Peyer's patch (tissue), 4 donors: ENCODE data around the gene LRRC30. TPM values are rescaled to one million over a fixed set of nuclear protein-coding genes. Genes with fewer than 3 reads are reported as not detected.

Experiments used
- DNase-seq, 3 donors: peaks; one replicate each; pipeline ENCODE4 v3.0.0-alpha.2; 2017 to 2019
- H3K27ac ChIP-seq, 4 donors: fragments of 200-600 bp; sonication (generic); one replicate each; pipeline ENCODE4 v1.5.1; 2016 to 2019
- H3K27me3 ChIP-seq, 2 donors: fragments of 200-600 bp; sonication (generic); one replicate each; pipeline ENCODE4 v1.5.1; 2019
- H3K36me3 ChIP-seq, 3 donors: fragments of 200-600 bp; sonication (generic); one replicate each; pipeline ENCODE4 v1.5.1; 2016 to 2019
- H3K4me1 ChIP-seq, 4 donors: fragments of 200-600 bp; sonication (generic); one replicate each; pipeline ENCODE4 v1.5.1; 2016 to 2019
- H3K4me3 ChIP-seq, 4 donors: fragments of 200-600 bp; sonication (generic); 1 replicate in 3 of 4; 2 replicates in 1 of 4; pipeline ENCODE4 v1.5.1; 2016 to 2019; ENCODE audit warnings: mild to moderate bottlenecking in 1 of 4
- H3K9me3 ChIP-seq, 4 donors: fragments of 200-600 bp; sonication (generic); one replicate each; pipeline ENCODE4 v1.5.1; 2016 to 2019; ENCODE audit warnings: mild to moderate bottlenecking in 1 of 4
- POLR2A ChIP-seq, 2 donors: fragments of 450-650 bp; IDR thresholded peaks; one replicate each; pipeline ENCODE4 v1.5.1; 2017; ENCODE audit warnings: antibody characterized with exemption in 2 of 2, mild to moderate bottlenecking in 2 of 2, moderate library complexity in 2 of 2
- total RNA-seq, 4 donors: library from RNA; depleted of rRNA; stranded (reverse); fragments of >200 nt; gene quantifications; one replicate each; pipeline ENCODE4 v1.1.0, GENCODE V29; 2016
- TF ChIP-seq, protein P1 (sequence below), 6 experiments: fragments of 450-650 bp in 4 of 6; fragments of 200-600 bp in 2 of 6; sonication (generic) in 1 of 6; IDR thresholded peaks; one replicate each; pipeline ENCODE4 v1.5.1; 2017 to 2019; ENCODE audit warnings: antibody characterized with exemption in 6 of 6, mild to moderate bottlenecking in 3 of 6, moderate library complexity in 1 of 6

LRRC30 gene
- total RNA-seq: not detected

DNA sequence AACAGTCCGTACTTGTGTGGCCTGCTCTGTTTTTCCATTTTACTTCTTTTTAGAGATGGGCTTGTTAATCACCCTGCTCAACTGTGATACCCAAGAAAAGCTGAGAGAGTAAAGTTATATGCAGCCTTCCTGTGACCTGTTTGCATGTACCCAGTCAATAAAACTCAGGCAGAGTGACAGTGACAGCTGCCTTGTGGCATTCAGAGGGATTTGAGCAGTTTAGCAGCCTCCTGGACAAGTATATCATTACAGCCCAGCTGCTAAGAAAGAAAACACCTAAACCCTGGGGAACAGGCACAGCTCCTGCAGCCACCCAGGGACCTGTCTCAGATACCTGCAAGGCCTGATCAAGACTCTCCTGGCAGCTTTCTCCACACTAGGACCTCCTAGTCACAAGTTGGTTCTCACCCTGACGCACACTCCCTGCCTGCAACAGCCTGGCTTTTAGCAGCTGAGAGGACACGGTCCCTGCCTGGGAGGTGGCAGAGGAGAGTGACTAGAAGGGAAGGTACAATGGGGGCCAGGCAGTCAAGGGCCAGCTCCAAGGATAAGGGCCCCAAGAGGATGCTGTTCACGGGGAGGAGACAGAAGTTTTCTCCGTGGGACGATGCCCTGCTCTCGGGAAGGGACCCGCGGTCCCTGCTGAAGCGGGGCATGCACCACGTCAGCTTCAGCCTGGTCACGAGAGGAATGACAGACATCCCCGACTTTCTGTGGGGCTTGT lies at the start of gene LRRC30:
Gene LRRC30, plus strand, starts transcription at position 464 of the 724 bp plus-strand sequence. Its CDS starts 50 bp downstream, at position 514.
- Histone ChIP-seq H3K4me3 (no peak within 1 kb of the TSS), H3K9me3 (no peaks in the 10 kb centered on the region), H3K4me1 (no peaks in the 10 kb centered on the region), H3K36me3 (no peaks in the 10 kb centered on the region), H3K27ac (no peak within 1 kb of the TSS), H3K27me3 (no peaks in the 10 kb centered on the region)
- DNase-seq: no peak
- TF ChIP-seq, protein P1, sequence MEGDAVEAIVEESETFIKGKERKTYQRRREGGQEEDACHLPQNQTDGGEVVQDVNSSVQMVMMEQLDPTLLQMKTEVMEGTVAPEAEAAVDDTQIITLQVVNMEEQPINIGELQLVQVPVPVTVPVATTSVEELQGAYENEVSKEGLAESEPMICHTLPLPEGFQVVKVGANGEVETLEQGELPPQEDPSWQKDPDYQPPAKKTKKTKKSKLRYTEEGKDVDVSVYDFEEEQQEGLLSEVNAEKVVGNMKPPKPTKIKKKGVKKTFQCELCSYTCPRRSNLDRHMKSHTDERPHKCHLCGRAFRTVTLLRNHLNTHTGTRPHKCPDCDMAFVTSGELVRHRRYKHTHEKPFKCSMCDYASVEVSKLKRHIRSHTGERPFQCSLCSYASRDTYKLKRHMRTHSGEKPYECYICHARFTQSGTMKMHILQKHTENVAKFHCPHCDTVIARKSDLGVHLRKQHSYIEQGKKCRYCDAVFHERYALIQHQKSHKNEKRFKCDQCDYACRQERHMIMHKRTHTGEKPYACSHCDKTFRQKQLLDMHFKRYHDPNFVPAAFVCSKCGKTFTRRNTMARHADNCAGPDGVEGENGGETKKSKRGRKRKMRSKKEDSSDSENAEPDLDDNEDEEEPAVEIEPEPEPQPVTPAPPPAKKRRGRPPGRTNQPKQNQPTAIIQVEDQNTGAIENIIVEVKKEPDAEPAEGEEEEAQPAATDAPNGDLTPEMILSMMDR (IDR thresholded peaks at IDR 0.05): no peak
- TF ChIP-seq POLR2A (IDR thresholded peaks at IDR 0.05): no peak

DNA sequence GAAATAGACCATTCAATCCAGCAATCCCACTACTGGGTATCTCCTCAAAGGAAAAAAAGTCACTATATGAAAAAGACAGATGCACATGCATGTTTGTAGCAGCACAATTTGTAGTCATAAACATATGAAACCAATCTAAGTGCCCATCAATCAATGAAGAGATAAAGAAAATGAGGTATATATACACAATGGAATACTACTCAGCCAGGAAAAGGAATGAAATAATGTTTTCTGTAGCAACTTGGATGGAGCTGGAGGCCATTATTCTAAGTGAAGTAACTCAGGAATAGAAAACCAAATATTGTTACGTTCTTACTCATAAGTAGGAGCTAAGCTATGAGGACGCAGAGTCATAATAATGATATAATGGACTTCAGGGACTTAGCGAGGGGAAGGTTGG lies 45.2 kb upstream of the LRRC30 start:
- no peak for DNase-seq
- Histone ChIP-seq H3K4me1 (no peaks in the 10 kb centered on the region), H3K4me3 (no peak overlapping the region), H3K27me3 (no peaks in the 10 kb centered on the region), H3K27ac (no peak overlapping the region), H3K9me3 (no peaks in the 10 kb centered on the region), H3K36me3 (no peaks in the 10 kb centered on the region)
- no peak for TF ChIP-seq POLR2A (IDR thresholded peaks at IDR 0.05)
- TF ChIP-seq, protein P1 (IDR thresholded peaks at IDR 0.05): no peak

DNA sequence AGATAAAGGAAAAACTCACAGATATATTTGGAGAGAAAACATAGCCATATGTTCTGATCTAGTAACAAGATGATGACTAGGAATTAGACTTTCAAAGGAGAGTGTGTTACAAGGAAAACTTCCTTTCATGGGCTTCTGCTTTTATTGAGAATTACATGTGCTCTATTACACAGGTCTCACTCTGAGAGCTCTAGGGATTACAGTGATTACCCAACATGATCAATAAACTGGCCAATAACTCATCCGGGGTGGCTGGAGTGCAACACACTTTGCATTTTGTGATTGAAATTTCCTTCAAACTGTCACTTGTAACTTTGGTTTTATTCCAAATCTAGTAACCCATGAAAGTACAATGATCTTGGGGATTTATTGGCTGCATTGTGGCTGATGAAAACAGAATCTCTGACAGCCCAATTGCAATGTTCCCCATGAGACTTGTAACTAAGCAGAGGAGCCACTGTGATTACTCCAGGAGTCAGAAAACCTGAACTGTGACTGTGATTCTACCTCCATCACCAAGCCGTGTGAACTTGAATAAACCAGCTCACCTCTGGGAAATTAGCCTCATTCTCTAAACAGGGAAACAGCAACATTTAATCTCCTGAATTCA lies 40.2 kb upstream of the LRRC30 start:
- H3K4me1 ChIP-seq: no peaks in the 10 kb centered on the region
- TF ChIP-seq POLR2A (IDR thresholded peaks at IDR 0.05): no peak
- TF ChIP-seq, protein P1 (IDR thresholded peaks at IDR 0.05): no peak
- no peaks in the 10 kb centered on the region for H3K9me3 ChIP-seq
- no peaks in the 10 kb centered on the region for H3K27me3 ChIP-seq
- H3K36me3 ChIP-seq: no peaks in the 10 kb centered on the region
- no peak overlapping the region for H3K4me3 ChIP-seq
- no peak for DNase-seq
- no peak overlapping the region for H3K27ac ChIP-seq

DNA sequence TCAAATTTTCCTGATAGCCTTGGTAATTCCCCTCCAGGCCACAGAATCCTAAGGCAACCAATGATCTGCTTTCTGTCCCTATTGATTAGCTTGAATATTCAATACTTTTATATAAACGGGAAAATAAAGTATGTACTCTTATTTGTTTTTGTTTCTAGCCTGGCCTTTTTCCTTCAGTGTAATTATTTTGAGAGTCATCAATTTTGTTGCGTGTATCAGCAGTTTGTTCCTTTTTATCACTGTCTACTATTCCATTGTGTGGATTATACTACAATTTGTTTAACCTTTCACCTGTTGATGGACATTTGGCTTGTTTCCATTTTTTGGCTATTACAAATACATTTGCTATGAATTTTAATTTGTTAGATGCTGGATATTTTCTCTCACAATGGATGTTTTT lies 39.2 kb upstream of the LRRC30 start:
- H3K36me3 ChIP-seq: no peaks in the 10 kb centered on the region
- no peak overlapping the region for H3K4me3 ChIP-seq
- no peaks in the 10 kb centered on the region for H3K4me1 ChIP-seq
- no peaks in the 10 kb centered on the region for H3K9me3 ChIP-seq
- H3K27ac ChIP-seq: no peak overlapping the region
- no peak for DNase-seq
- no peak for TF ChIP-seq POLR2A (IDR thresholded peaks at IDR 0.05)
- TF ChIP-seq, protein P1 (IDR thresholded peaks at IDR 0.05): no peak
- H3K27me3 ChIP-seq: no peaks in the 10 kb centered on the region

DNA sequence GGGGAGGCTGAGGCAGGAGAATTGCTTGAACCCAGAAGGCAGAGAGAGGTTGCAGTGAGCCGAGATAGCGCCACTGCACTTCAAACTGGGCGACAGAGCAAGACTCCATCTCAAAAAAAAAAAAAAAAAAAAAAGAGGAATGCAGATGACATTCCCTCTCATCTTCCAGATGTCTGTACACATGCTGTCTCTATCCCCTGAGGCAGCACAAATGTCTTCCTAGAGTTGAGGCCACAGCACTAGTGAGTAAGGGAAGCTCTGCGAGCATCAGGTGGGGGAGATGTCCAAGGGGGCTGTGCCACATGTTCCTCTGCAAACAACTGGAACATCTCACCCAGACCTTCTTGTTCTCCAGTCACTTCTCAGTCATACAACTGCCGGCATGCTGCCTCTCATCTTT lies 35.6 kb upstream of the LRRC30 start:
- Histone ChIP-seq H3K36me3 (no peaks in the 10 kb centered on the region), H3K4me3 (no peak overlapping the region), H3K9me3 (no peaks in the 10 kb centered on the region), H3K27ac (no peak overlapping the region), H3K4me1 (no peaks in the 10 kb centered on the region), H3K27me3 (no peaks in the 10 kb centered on the region)
- TF ChIP-seq, protein P1 (IDR thresholded peaks at IDR 0.05): no peak
- TF ChIP-seq POLR2A (IDR thresholded peaks at IDR 0.05): no peak
- DNase-seq: no peak
